ENCODE measurements around the gene SERPIND1. TPM values are rescaled to one million over a fixed set of nuclear protein-coding genes. Genes with fewer than 3 reads are reported as not detected.

SERPIND1 gene
- total and polyA plus RNA-seq, 2 donors (not counting 1 experiment from before 2014, with no cell fraction given): not detected

GRCh38 chr22:20804650-20805049, 30.7 kb downstream of the SERPIND1 start:
- ChIA-PET CTCF (interaction anchor here (1.0 to 1.7 kb wide), 3 partner anchors 21 to 842 kb away, joined by 3 to 4 read pairs (median 3); no protein-coding TSS in a partner anchor), POLR2A (no interaction called here)
- Mint-ChIP-seq H3K27me3 (no peaks in the 10 kb centered on the region), H3K4me3 (no peak overlapping the region), H3K9me3 (ENCODE audit: insufficient read depth) (no peaks in the 10 kb centered on the region), H3K4me1 (peaks cover 10% of the 10 kb centered on the region), H3K27ac (no peak overlapping the region)
- intact Hi-C loops (cut with micrococcal nuclease): no loop called here
- no peak for TF ChIP-seq EZH2 (IDR thresholded peaks at IDR 0.05; ENCODE audit: borderline replicate concordance, insufficient read depth, low read depth, low read length, poor library complexity, severe bottlenecking)
- TF ChIP-seq CTCF (IDR thresholded peaks at IDR 0.05): no peak
- Histone ChIP-seq H4K20me1 (ENCODE audit: control insufficient read depth, insufficient read depth, low read length, poor library complexity, severe bottlenecking) (no peaks in the 10 kb centered on the region), H3K27ac (ENCODE audit: low read length in 2 of 2) (no peak overlapping the region), H2AFZ (ENCODE audit: insufficient read depth, low read depth, low read length, poor library complexity, severe bottlenecking) (no peak overlapping the region), H3K36me3 (replicated peaks in 1 of 2; ENCODE audit: control extremely low read depth in 1 of 2, control insufficient read depth in 1 of 2, extremely low read depth in 1 of 2, insufficient read depth in 2 of 2, low read length in 1 of 2) (peaks cover 2 to 75% of the 10 kb centered on the region in 2 experiments), H3K4me2 (replicated peaks; ENCODE audit: low read depth, low read length, poor library complexity, severe bottlenecking) (no peak overlapping the region), H3K79me2 (ENCODE audit: control insufficient read depth, insufficient read depth, low read length) (no peaks in the 10 kb centered on the region), H3K9ac (ENCODE audit: low read length) (no peak overlapping the region), H3K4me1 (ENCODE audit: control insufficient read depth in 2 of 2, insufficient read depth in 2 of 2, low read length in 2 of 2) (peaks cover 3 to 8% of the 10 kb centered on the region in 2 donors), H3K9me3 (ENCODE audit: control extremely low read depth in 1 of 3, control insufficient read depth in 2 of 3, insufficient read depth in 1 of 3, low read length in 2 of 3) (no peaks in the 10 kb centered on the region), H3K4me3 (ENCODE audit: control extremely low read depth in 1 of 5, extremely low read depth in 1 of 5, insufficient read depth in 1 of 5, low read depth in 2 of 5, low read length in 4 of 5) (no peak overlapping the region), H3K27me3 (replicated peaks in 1 of 4; ENCODE audit: control extremely low read depth in 1 of 4, control insufficient read depth in 3 of 4, insufficient read depth in 4 of 4, low read length in 3 of 4) (no peaks in the 10 kb centered on the region)
- ATAC-seq (ENCODE audit: low read depth): no peak
- 84% methylated on average over 5 of the region's 6 CpGs for WGBS (ENCODE audit: insufficient coverage)
- no peak for DNase-seq

- TF ChIP-seq CTCF (IDR thresholded peaks at IDR 0.05) (no peak), EZH2 (IDR thresholded peaks at IDR 0.05; ENCODE audit: borderline replicate concordance, insufficient read depth, low read depth, low read length, poor library complexity, severe bottlenecking) (no peak)
- Histone ChIP-seq H3K4me1 (ENCODE audit: control insufficient read depth in 2 of 2, insufficient read depth in 2 of 2, low read length in 2 of 2) (peaks cover 3 to 10% of the 10 kb centered on the region in 2 donors), H3K27me3 (replicated peaks in 1 of 4; ENCODE audit: control extremely low read depth in 1 of 4, control insufficient read depth in 3 of 4, insufficient read depth in 4 of 4, low read length in 3 of 4) (no peaks in the 10 kb centered on the region), H3K79me2 (ENCODE audit: control insufficient read depth, insufficient read depth, low read length) (no peaks in the 10 kb centered on the region), H3K4me3 (ENCODE audit: control extremely low read depth in 1 of 5, extremely low read depth in 1 of 5, insufficient read depth in 1 of 5, low read depth in 2 of 5, low read length in 4 of 5) (no peak overlapping the region), H3K27ac (ENCODE audit: low read length in 2 of 2) (no peak overlapping the region), H3K4me2 (replicated peaks; ENCODE audit: low read depth, low read length, poor library complexity, severe bottlenecking) (no peak overlapping the region), H4K20me1 (ENCODE audit: control insufficient read depth, insufficient read depth, low read length, poor library complexity, severe bottlenecking) (no peaks in the 10 kb centered on the region), H3K36me3 (replicated peaks in 1 of 2; ENCODE audit: control extremely low read depth in 1 of 2, control insufficient read depth in 1 of 2, extremely low read depth in 1 of 2, insufficient read depth in 2 of 2, low read length in 1 of 2) (peaks cover 0 to 76% of the 10 kb centered on the region in 2 experiments), H3K9ac (ENCODE audit: low read length) (no peak overlapping the region), H3K9me3 (ENCODE audit: control extremely low read depth in 1 of 3, control insufficient read depth in 2 of 3, insufficient read depth in 1 of 3, low read length in 2 of 3) (no peaks in the 10 kb centered on the region), H2AFZ (ENCODE audit: insufficient read depth, low read depth, low read length, poor library complexity, severe bottlenecking) (no peak overlapping the region)
- 100% methylated on average over 1 of the region's 3 CpGs for WGBS (ENCODE audit: insufficient coverage)
- CTCF ChIA-PET: no interaction called here
- no peaks in the 10 kb centered on the region for H3K27me3 Mint-ChIP-seq
- H3K9me3 Mint-ChIP-seq (ENCODE audit: insufficient read depth): no peaks in the 10 kb centered on the region
- H3K4me3 Mint-ChIP-seq: no peak overlapping the region
- intact Hi-C loops (cut with micrococcal nuclease): no loop called here
- POLR2A ChIA-PET: no interaction called here
- H3K4me1 Mint-ChIP-seq: peaks cover 11% of the 10 kb centered on the region
- no peak for DNase-seq
- ATAC-seq (ENCODE audit: low read depth): no peak
- no peak overlapping the region for H3K27ac Mint-ChIP-seq
These were observed 32.1 kb downstream of the SERPIND1 start for GRCh38 chr22:20805972-20806471.
